Thyroid gland (tissue), 4 donors: ENCODE data around the gene VWCE.

ENCODE experiments used
- POLR2A ChIP-seq, 2 donors: fragments of 450-650 bp; IDR thresholded peaks; one replicate each; pipeline ENCODE4 v1.6.1; 2017; ENCODE audit warnings: antibody characterized with exemption in 2 of 2, mild to moderate bottlenecking in 2 of 2, moderate library complexity in 1 of 2
- TF ChIP-seq, protein P1 (sequence below), 6 experiments: fragments of 200-600 bp in 3 of 6; fragments of 450-650 bp in 3 of 6; sonication (generic) in 3 of 6; IDR thresholded peaks; one replicate each; pipeline ENCODE4 v1.5.1; 2016 to 2019; ENCODE audit warnings: antibody characterized with exemption in 6 of 6, mild to moderate bottlenecking in 2 of 6, inconsistent platforms in 1 of 6, moderate library complexity in 1 of 6

DNA sequence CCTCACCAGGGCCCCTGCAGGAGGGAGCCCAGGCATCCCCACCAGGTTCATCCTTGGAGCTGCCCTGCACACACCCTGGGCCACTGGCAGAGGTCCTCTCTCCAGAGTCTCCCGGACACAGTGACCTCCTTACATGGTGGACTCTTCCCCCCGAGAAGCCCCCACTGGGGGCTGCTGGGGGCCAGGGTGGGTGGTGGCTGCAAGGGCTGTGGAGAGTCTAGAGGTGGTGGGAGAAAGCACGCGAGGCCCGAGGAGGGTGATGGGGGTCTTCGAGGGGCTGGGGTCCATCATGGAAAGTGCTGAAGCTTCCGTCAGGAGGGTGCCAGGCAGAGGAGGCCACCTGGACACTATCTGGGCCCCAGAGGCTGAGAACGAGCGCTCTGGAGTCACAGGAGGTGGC is 36.6 kb downstream of the VWCE start:
- TF ChIP-seq, protein P1, sequence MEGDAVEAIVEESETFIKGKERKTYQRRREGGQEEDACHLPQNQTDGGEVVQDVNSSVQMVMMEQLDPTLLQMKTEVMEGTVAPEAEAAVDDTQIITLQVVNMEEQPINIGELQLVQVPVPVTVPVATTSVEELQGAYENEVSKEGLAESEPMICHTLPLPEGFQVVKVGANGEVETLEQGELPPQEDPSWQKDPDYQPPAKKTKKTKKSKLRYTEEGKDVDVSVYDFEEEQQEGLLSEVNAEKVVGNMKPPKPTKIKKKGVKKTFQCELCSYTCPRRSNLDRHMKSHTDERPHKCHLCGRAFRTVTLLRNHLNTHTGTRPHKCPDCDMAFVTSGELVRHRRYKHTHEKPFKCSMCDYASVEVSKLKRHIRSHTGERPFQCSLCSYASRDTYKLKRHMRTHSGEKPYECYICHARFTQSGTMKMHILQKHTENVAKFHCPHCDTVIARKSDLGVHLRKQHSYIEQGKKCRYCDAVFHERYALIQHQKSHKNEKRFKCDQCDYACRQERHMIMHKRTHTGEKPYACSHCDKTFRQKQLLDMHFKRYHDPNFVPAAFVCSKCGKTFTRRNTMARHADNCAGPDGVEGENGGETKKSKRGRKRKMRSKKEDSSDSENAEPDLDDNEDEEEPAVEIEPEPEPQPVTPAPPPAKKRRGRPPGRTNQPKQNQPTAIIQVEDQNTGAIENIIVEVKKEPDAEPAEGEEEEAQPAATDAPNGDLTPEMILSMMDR (IDR thresholded peaks at IDR 0.05): no peak
- no peak for TF ChIP-seq POLR2A (IDR thresholded peaks at IDR 0.05)
